ENCODE measurements around the gene LZTFL1.

The LZTFL1 gene

DNA sequence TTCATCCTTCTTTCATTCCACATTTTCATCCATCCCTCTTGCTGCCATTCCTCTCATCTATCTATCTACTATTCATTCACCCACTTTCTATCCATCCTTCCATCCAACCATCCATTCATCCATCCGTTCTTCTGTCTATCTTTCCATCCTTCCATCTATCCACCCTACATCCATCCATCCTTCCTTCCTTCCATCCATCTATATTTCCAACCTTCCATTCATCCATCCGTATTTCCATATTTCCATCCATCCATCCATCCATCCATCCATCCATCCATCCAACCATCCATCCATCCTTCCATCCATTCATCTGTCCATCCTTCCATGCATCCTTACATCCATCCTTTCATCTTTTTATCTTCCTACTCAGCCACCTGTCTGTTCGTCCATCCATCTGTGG is 59.5 kb downstream of the LZTFL1 start:
- DNase-seq = no peak

DNA sequence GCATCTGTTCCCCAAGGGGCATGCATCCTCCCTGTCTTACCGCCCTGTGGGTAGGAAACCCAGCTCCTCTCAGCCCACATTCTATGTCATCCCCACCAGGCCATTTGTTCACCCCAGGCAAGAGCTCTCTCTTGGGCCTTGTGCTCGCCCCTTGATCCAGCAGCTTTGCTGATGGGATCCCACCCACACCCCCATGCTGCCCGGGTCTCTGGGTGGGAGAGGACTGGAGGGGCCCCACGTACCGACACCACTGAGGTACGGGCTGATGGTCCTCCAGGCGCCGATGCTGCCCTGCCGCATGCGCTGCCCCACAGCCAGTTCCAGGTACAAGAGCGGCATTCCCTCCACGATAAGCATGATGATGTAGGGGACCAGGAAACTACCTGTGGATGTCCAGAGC is 60.1 kb downstream of the LZTFL1 start:
- DNase-seq = no peak

DNA sequence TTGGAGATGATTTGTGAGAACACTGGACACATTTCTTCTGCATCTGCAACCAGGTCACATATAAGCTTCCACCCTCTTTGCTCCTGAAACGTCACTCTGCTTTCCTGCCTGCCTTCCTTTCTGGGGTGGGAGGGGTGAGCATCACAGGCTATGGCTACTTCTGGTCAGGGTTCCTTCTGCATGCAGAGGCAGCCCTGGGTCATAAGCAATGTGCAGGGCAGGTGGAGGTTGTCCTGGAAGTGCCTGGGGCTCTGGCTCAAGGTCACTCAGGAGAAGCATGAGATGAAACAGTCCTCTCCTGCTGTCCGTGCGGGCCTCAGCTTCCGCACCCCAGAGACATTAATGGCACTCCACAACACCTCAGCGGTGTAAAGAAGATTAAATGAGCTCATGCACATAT is 60.6 kb downstream of the LZTFL1 start:
- no peak for DNase-seq

DNA sequence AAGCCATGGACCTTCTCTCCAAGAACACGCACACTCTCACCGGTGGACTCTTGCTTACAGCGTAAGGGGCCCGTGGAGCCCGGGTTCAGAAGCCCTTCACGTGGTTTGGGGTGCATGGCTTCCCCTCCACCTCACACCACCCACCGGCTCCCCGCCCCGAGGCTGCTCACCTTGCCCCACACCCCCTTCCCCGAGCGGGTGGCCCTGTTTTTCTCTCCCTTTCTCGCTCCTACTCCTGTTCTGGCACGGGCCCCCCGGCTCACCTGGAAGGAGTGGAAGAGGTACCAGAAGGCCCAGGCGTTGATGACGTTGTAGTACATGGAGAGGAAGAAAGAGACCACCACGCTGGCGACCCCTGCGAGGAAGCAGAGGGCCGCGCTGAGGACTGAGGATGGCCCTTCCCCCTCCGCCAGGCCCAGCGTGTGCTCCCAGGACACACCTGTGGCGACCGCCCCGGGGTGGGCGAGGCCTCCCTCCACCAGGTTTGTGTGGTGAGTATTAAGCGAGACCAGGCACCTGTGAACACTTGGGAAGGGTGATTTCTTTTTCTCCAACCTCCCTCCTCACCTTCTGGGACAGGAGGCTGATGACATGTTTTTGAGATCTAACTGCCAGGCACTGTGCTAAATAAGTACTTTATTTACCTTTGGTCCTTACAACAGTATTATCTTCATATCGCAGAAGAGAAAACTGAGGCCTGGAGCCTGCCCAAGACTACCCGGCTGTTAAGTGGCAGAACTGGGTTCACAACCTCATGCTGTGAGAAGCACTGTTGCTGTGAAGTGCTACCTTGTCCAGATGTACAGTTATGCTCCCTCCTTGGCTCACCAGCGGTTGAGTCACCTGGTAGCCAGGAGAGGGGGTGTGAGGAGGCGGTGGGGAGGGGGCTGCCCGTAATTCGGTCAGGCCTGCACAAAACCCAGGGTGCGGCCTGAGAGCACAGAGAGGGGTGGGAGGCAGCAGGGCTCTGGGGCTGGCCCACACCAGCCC is 61.9 kb downstream of the LZTFL1 start:
- no peak for DNase-seq

DNA sequence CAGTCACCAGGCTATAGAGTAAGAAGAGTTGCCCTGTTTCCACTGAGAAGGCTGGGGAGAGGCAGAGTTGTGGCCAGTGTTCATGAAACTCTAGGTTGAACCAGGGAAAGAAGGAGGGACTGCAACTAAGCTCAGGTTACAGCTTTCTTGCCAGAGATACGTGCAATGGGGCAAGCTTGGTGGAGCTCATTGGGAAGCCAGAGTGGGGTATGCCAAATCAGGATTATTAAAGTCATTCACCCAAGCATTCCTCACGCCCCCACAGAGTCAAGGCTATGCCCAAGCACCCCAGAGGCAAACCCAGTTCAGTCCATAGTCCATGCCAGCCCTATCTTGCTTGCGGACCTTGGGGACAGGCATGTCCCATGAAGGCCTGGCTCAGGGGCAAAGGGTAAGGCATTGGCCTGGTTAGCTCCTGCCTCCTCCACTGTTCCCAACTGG is 63.1 kb downstream of the LZTFL1 start:
- no peak for DNase-seq

DNA sequence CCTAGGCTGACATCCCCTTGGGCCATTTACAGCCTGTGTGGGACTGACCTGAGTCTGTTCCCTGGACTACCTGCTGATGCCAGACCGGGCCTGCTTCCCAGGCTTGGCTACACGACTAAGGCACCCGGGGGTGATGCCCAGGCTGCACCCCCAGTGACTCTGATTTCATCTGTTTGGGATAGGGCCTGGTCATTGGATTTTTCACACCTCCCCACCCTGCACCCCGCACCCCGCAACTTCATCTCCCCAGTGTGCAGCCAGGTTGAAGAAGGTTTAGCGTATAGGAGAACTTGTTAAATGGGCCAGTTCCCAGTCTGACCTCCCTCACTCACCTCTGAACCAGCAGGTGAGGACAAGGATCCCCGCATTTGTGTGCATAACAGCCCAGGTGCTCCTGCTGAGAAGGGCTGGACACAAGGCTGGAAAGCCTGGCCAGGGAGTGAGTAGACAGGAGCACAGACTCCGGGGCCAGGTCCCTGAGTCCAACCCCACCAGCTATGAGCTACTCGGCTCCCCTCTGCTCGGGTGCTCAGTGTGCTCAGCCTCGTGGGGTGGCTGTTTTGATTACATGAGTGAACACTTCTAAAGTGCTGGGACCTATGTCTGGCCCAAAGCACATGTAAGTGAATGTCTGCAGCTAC is 64.1 kb downstream of the LZTFL1 start:
- no peak for DNase-seq

DNA sequence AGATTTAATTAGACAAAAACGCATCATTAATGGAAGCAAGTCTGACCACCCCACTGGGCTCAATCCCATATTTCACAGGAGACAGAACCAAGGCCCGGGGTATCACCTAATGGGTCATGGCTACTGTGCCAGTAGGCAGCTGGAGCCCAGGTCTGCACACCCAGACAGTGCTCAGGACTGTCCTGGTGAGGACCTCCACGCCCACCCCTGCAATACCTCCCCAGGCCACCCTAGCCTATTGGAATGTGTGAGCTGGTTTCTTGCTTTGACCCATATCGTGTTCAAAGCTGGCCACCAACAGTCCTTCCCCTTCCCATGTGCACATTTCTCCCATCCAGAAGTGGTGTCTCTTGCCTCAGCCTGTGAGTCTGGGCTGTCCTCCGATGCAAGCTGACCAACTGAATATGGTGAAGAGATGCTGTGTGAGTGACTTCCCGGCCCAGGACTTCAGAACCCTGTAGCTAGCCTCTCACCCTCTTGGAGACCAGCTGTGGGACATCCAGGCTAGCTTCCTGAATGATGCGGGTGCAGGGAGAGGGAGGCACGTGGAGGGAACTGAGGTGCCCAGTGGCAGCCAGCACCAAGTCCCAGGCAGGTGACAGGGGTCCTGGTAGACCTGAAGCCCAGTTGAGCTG is 64.7 kb downstream of the LZTFL1 start:
- no peak for DNase-seq

DNA sequence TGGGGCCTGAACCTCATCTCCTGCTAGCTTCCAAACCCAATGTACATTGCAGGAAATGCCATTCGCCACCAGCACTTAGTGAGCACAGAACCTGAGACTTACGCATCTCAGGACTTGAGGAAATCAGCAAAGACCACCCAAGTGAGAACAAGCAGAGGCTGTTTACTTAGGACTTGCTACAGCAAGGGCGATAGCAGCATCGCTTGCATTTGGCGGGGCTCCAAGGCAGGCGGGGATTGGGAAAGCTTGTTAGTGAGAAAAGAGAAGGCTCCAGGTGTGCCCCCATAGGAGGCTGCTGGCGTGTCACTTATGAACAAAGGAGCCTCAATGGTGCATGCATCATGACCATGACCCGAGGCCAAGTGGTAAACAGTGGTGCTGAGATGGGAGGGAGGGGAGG is 65.3 kb downstream of the LZTFL1 start:
- no peak for DNase-seq

DNA sequence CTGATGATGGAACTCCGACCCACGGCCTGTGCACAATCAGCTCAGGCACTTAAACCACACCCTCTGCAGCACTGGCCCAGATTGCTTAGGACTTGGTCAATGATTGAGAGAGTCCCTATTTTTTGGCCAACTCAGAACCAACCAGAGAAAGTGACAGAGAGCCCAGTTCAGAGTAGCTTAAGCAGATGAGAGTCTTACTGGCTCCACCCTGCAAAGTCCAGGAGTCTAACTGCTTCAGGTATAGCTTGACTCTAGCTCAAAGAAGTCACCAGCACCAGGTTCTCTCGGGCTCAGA is 65.7 kb downstream of the LZTFL1 start:
- no peak for DNase-seq

DNA sequence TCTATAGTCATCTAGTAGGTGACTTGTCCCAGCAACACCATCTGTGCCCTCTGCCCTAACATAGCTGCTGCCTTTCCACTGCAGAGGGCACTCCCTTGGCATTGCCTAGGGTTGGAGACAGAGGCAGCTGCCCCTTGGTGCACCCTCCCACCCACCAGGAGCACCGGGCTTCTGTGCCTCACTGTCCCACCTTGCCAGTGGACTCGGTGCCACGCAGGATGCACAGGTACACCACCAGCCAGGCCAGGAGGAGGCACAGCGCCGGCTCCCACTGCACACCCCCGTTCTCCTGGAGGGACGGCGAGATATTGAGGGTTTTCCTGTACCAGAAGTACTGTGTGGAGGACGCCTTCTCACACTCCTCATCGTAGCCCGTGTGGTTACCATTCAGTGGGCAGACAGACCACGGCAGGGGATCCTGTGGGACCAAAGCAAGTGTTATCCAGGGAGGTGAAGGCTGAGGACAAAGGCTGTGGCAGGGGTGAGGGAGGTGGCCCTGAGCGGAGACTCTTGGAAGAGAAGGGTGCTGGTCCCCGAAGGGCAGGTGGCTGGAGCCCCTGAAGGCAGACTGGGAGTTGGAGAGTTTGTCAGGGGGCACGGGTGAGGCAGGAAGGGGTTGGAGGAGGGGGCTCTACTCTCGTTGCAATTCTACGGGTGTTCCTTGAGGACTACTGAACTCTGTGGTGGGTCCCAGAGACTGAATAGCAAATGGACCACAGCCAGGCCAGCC is 66.2 kb downstream of the LZTFL1 start:
- DNase-seq = no peak

DNA sequence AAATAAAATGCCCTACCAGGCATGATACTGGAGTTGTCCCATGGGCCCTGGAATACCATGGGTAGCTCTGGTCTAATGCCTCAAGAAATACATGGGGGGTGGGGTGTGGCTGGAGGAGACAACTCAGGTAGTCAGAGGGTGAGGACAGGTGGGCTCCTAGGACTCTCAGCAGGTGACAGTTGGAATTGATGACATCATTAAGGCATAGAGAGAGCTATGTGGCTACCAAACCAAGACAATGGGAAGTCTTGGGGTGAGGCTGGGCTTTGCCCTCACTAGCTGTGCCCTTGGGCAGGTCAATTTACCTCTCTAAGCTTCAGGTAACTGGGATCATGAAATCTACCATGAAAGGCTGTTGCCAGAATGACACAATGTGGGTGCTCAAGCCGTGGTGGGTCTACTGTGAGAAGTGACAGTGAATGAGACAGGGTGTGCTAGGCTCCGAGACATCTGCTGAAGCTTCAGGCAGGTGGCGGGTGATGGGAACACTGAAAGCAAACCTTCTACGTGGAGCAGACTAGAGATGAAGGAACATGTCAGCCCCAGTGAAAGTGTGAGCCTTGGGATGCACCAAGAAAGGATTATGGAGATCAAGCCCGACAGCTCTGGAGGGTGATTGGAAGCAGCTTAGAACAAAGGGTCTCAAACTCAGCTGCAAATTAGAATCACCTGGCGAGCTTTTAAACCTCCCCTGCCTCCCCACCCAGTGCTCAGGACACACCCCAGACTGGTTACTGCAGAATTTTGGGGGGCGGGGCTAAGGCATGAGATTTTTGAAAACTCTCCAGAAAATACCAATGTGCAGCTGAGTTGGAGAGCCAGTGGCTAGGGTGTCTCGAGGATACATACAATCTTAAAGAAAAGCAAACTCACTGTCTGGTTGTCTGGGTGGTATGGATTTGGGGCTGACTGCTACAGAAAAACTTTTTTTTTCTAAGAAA is 67.1 kb downstream of the LZTFL1 start:
- DNase-seq = no peak

DNA sequence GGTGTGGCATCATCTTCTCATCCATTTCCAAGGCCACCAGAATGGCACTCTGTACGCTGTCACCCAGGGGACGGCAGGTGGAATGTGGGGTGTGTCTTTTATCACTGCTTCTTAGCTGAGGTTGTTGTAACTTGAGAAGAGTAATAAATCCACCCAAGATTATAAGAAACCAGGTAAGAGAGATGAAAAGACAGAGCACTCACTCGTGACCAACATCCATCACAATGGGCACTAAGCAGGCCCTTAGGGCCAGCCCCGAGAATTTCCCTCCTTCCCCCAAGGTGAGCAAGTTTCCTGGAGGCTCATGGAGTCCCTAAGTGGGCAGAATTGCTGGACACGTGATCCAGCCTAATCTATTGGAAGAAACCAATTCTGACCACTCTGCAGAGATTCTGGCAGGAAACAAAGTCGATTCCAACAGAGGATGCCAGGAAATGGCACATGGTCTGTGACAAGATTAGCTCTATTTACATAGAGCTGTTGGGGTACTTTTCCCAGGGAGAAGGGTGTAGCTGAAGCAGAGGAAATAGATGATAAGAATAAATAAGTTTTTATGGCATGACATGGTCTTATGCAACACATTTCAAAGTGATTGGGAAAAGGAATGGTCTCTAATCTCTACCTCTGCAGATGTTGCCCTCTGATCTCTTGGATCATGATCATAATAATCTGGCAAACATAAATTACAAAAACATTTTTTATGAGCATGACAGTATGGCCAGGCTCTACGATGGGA is 68.0 kb downstream of the LZTFL1 start:
- DNase-seq = no peak

All from stimulated activated CD4-positive, alpha-beta T cell treated with anti-CD3 and anti-CD28 coated beads, Interleukin-4, amount 100 ng/mL, for 24 hours (primary cell).